GM12891 (cell line): ENCODE data around the gene BAIAP2.

Experiments used
- PAX5 ChIP-seq: IDR thresholded peaks from 2 replicates; pipeline ENCODE4 v1.6.1; 2011; ENCODE audit warnings: low read length, moderate library complexity, mild to moderate bottlenecking; ENCODE audit not compliant: insufficient read depth, severe bottlenecking
- POLR2A ChIP-seq: IDR thresholded peaks from 2 replicates; pipeline ENCODE4 v1.6.1; 2011; ENCODE audit warnings: low read depth, low read length, control low read depth
- POLR2AphosphoS5 ChIP-seq: IDR thresholded peaks from 2 replicates; pipeline ENCODE4 v1.6.1; 2011; ENCODE audit warnings: low read depth, low read length, control low read depth
- POU2F2 ChIP-seq: IDR thresholded peaks from 2 replicates; pipeline ENCODE4 v1.6.1; 2011; ENCODE audit warnings: low read depth, mild to moderate bottlenecking, control low read depth, low read length, moderate library complexity
- SPI1 ChIP-seq: IDR thresholded peaks from 2 replicates; pipeline ENCODE4 v1.6.1; 2011; ENCODE audit warnings: low read depth, low read length, control low read depth
- TAF1 ChIP-seq: IDR thresholded peaks from 2 replicates; pipeline ENCODE4 v1.6.1; 2011; ENCODE audit warnings: low read depth, low read length, control low read depth

- TF ChIP-seq POLR2A (no peak), POLR2AphosphoS5 (no peak), SPI1 (no peak), TAF1 (no peak), POU2F2 (no peak), PAX5 (no peak)
Measured at GRCh38 chr17:81140018-81140417, 105.1 kb downstream of the BAIAP2 start.
